ENCODE measurements around the gene AK3.

GRCh38 chr9:4787876-4788275 lies 46.9 kb upstream of the AK3 start:
- TF ChIP-seq CTCF (IDR thresholded peaks at IDR 0.05): no peak
- TF ChIP-seq POLR2A (IDR thresholded peaks at IDR 0.05): no peak
- TF ChIP-seq EP300 (IDR thresholded peaks at IDR 0.05): no peak

Data from upper lobe of left lung (tissue), 4 donors.